Activated naive CD4-positive, alpha-beta T cell treated with anti-CD3 and anti-CD28 coated beads, Interleukin-2, amount 50 U/mL, for 16 hours (primary cell): Measurements from ENCODE around the gene SPTBN1.
"Not testable (repeated sequence)": the region's sequence is repeated elsewhere in the genome, so short reads cannot be mapped to it uniquely, and the experiment has no call there.

Experiments used
- DNase-seq: peaks from one replicate; pipeline ENCODE4 v3.0.0-alpha.2; 2020

Gene SPTBN1

GRCh38 chr2:54681416-54681815 lies 225.3 kb downstream of the SPTBN1 start:
- DNase-seq = no peak

- no peak for DNase-seq
These were observed 227.5 kb downstream of the SPTBN1 start for GRCh38 chr2:54683596-54683995.

GRCh38 chr2:54685263-54685775 lies 229.2 kb downstream of the SPTBN1 start:
- no peak for DNase-seq

GRCh38 chr2:54687595-54688152 lies 231.5 kb downstream of the SPTBN1 start:
- DNase-seq = no peak

- DNase-seq = no peak
These were observed 235.5 kb downstream of the SPTBN1 start for GRCh38 chr2:54691445-54692135.

- no peak for DNase-seq
These were observed 236.4 kb downstream of the SPTBN1 start for GRCh38 chr2:54692556-54692955.

- no peak for DNase-seq
These were observed 239.3 kb downstream of the SPTBN1 start for GRCh38 chr2:54695378-54695777.

GRCh38 chr2:54697934-54698333 lies 241.8 kb downstream of the SPTBN1 start:
- DNase-seq = no peak

GRCh38 chr2:54698926-54699325 lies 242.8 kb downstream of the SPTBN1 start:
- not testable (repeated sequence) for DNase-seq

- no peak for DNase-seq
These were observed 243.5 kb downstream of the SPTBN1 start for GRCh38 chr2:54699665-54700064.

- no peak for DNase-seq
These were observed 244.9 kb downstream of the SPTBN1 start for GRCh38 chr2:54701029-54701428.

GRCh38 chr2:54704238-54704637 lies 248.1 kb downstream of the SPTBN1 start:
- DNase-seq = no peak

- DNase-seq = no peak
These were observed 248.8 kb downstream of the SPTBN1 start for GRCh38 chr2:54704688-54705605.

- DNase-seq = no peak
These were observed 250.5 kb downstream of the SPTBN1 start for GRCh38 chr2:54706622-54707021.

- peak; percentile 17 for DNase-seq
These were observed 252.6 kb downstream of the SPTBN1 start for GRCh38 chr2:54708584-54709335.

- DNase-seq = peak; percentile 17
These were observed 253.2 kb downstream of the SPTBN1 start for GRCh38 chr2:54709336-54709809.

- DNase-seq = no peak
These were observed 254.1 kb downstream of the SPTBN1 start for GRCh38 chr2:54710216-54710615.

- DNase-seq = no peak
These were observed 256.4 kb downstream of the SPTBN1 start for GRCh38 chr2:54712516-54712915.

- DNase-seq = no peak
These were observed 258.9 kb downstream of the SPTBN1 start for GRCh38 chr2:54714996-54715395.

GRCh38 chr2:54716375-54716774 lies 260.2 kb downstream of the SPTBN1 start:
- no peak for DNase-seq

- DNase-seq = no peak
These were observed 264.4 kb downstream of the SPTBN1 start for GRCh38 chr2:54720563-54720962.
